Ovary (tissue), 9 donors: Measurements from ENCODE around the gene HIF1AN. TPM values are rescaled to one million over a fixed set of nuclear protein-coding genes. Genes with fewer than 3 reads are reported as not detected.

ENCODE experiments used
- DNase-seq, 5 donors: peaks; one replicate each; pipeline ENCODE4 v3.0.0-alpha.2; 2019 to 2020
- H3K27ac ChIP-seq, 2 donors: fragments of 200-600 bp; one replicate each; pipeline versions ENCODE4 v1.5.1 to v1.8.0; 2019 to 2022
- H3K27me3 ChIP-seq: fragments of 200-600 bp; one replicate; pipeline ENCODE4 v1.8.0; 2022
- H3K36me3 ChIP-seq: fragments of 200-600 bp; sonication (generic); one replicate; pipeline ENCODE4 v1.5.1; 2019
- H3K4me1 ChIP-seq: one replicate; pipeline ENCODE4 v1.8.1; 2013; ENCODE audit warnings: mild to moderate bottlenecking, moderate library complexity; ENCODE audit not compliant: insufficient read depth
- H3K4me3 ChIP-seq: fragments of 200-600 bp; sonication (generic); one replicate; pipeline ENCODE4 v1.5.1; 2017
- H3K9me3 ChIP-seq, 2 donors: fragments of 200-600 bp in 1 of 2; sonication (generic) in 1 of 2; one replicate each; pipeline versions ENCODE4 v1.5.1 to v1.8.1; 2013 to 2019; ENCODE audit warnings: mild to moderate bottlenecking in 1 of 2, moderate library complexity in 1 of 2
- EP300 ChIP-seq: sonication (generic); formaldehyde crosslinking; IDR thresholded peaks from one replicate; pipeline ENCODE4 v1.6.1; 2017; ENCODE audit warnings: antibody characterized with exemption
- POLR2A ChIP-seq: fragments of 450-650 bp; IDR thresholded peaks from one replicate; pipeline ENCODE4 v1.6.1; 2017; ENCODE audit warnings: antibody characterized with exemption, mild to moderate bottlenecking, moderate library complexity
- WGBS, 3 donors: extraction: QIAGEN DNeasy Blood & Tissue Kit in 1 of 3; methylation state at CpG; one replicate each; pipeline versions ENCODE4 v1.1.5 to v1.1.7; 2013 to 2017; 5-methylcytosine and 5-hydroxymethylcytosine counted together
- intact Hi-C, 4 donors: fragments of 100-400 bp; cut with DNase I; formaldehyde crosslinking; loops; one replicate each; pipeline versions ENCODE4 v1.11.0 to v1.15.1; 2022 to 2023
- polyA plus RNA-seq, 2 donors: library from polyadenylated mRNA; stranded (reverse); fragments of 200-250 nt in 1 of 2; fragments of 350-450 nt in 1 of 2; fragmentation: Illumina TruSeq in 1 of 2; extraction: RNeasy Lipid Tissue Mini Kit (QIAGEN cat#74804) in 1 of 2; gene quantifications; one replicate each; pipeline ENCODE4 v1.2.3, GENCODE V29; 2013 to 2014
- total RNA-seq, 7 donors: library from RNA; depleted of rRNA in 2 of 7; stranded (reverse); fragments of >200 nt in 2 of 7; fragmentation: NEBNext Ultra II Directional in 3 of 7; extraction: Animal tissue kit (Norgen Biotek cat#: 25700) in 3 of 7; gene quantifications; one replicate each; pipeline versions ENCODE4 v1.1.0 to v1.2.4, GENCODE V29; 2016 to 2023
- TF ChIP-seq, protein P1 (sequence below), 3 donors: fragments of 450-650 bp in 2 of 3; fragments of 200-600 bp in 1 of 3; IDR thresholded peaks; one replicate each; pipeline versions ENCODE4 v1.5.1 to v1.8.0; 2016 to 2022; ENCODE audit warnings: antibody characterized with exemption in 3 of 3, mild to moderate bottlenecking in 1 of 3
- donor health status: DM: no; HTN: no; CAD: no; lungs with moderate emphysema.
- donor health status: DM: no; HTN: no; CAD: no.
- donor health status: Bipolar disorder and iron deficiency.
- donor health status: DM: yes; HTN: yes; CAD: no.
- donor health status: DM: no; HTN: no; CAD: no.
- donor health status: DM: yes; HTN: yes; CAD: no.

HIF1AN gene
- total and polyA plus RNA-seq, 9 donors: 6.3 to 60.2 (median 40.1) TPM

DNA sequence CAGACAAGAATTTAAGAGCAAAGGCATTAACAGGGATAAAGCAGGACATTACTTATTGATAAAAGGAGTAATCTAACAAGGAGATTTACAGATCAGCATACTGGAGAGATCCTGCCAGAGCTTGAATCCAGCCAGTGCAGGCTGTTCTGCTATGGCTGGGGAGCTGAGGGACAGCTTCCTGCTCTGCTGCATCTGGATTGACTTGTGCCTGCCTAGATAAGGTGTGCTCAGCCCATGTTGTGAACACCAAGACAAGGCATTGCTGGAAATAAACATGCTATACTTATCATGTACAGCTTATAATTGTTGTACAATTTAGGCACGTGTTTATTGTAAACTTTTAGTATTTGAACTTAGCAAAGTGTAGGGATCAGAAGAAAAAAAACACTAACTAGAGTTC, 71.7 kb downstream of the HIF1AN start:
- Histone ChIP-seq H3K36me3 (no peaks in the 10 kb centered on the region), H3K27me3 (no peaks in the 10 kb centered on the region), H3K4me1 (no peaks in the 10 kb centered on the region), H3K4me3 (no peak overlapping the region), H3K27ac (no peak overlapping the region), H3K9me3 (no peaks in the 10 kb centered on the region)
- intact Hi-C loops: no loop called here
- DNase-seq: no peak
- 43 to 50% (median 48%) methylated on average over 1 of the region's 1 CpG for WGBS, 3 donors
- TF ChIP-seq POLR2A: no peak
- TF ChIP-seq, protein P1, sequence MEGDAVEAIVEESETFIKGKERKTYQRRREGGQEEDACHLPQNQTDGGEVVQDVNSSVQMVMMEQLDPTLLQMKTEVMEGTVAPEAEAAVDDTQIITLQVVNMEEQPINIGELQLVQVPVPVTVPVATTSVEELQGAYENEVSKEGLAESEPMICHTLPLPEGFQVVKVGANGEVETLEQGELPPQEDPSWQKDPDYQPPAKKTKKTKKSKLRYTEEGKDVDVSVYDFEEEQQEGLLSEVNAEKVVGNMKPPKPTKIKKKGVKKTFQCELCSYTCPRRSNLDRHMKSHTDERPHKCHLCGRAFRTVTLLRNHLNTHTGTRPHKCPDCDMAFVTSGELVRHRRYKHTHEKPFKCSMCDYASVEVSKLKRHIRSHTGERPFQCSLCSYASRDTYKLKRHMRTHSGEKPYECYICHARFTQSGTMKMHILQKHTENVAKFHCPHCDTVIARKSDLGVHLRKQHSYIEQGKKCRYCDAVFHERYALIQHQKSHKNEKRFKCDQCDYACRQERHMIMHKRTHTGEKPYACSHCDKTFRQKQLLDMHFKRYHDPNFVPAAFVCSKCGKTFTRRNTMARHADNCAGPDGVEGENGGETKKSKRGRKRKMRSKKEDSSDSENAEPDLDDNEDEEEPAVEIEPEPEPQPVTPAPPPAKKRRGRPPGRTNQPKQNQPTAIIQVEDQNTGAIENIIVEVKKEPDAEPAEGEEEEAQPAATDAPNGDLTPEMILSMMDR (IDR thresholded peaks at IDR 0.05): no peak
- TF ChIP-seq EP300: no peak

Other genes with a start within 250 kb of the HIF1AN start
- gene BLOC1S2, start 249.3 kb upstream of the HIF1AN start, total RNA-seq: 10 to 100 TPM; 14.4 to 34.4 (median 24.6) TPM
- 10 to 100 TPM; 22.5 to 24.7 TPM for gene BLOC1S2, start 249.3 kb upstream of the HIF1AN start, polyA plus RNA-seq
- gene PKD2L1, start 205.7 kb upstream of the HIF1AN start, total RNA-seq: 1 to 10 TPM in 1 of 7 donors, not detected in 6; 2.2 TPM
- gene PKD2L1, start 205.7 kb upstream of the HIF1AN start, polyA plus RNA-seq: 1 to 10 TPM in 1 of 2 donors, under 1 TPM in 1; 0.02 to 2.5 TPM
- gene SCD, start 188.7 kb upstream of the HIF1AN start, total RNA-seq: 100 to 1,000 TPM in 2 of 7 donors, 10 to 100 TPM in 5; 21.6 to 302 (median 72.7) TPM
- 100 to 1,000 TPM in 1 of 2 donors, 10 to 100 TPM in 1; 21.1 to 274 TPM for gene SCD, start 188.7 kb upstream of the HIF1AN start, polyA plus RNA-seq
- under 1 TPM in 3 of 7 donors, not detected in 4; 0.13 to 0.36 (median 0.34) TPM for gene WNT8B, start 72.9 kb upstream of the HIF1AN start, total RNA-seq
- gene WNT8B, start 72.9 kb upstream of the HIF1AN start, polyA plus RNA-seq: under 1 TPM in 1 of 2 donors, not detected in 1; 0.06 TPM
- 10 to 100 TPM in 4 of 7 donors, 1 to 10 TPM in 3; 6.6 to 14.1 (median 10.9) TPM for gene SEC31B, start 16.1 kb upstream of the HIF1AN start, total RNA-seq
- gene SEC31B, start 16.1 kb upstream of the HIF1AN start, polyA plus RNA-seq: 1 to 10 TPM; 6.1 to 8.1 TPM
- 100 to 1,000 TPM in 6 of 7 donors, 10 to 100 TPM in 1; 99.4 to 156 (median 150) TPM for gene NDUFB8, start 6.1 kb upstream of the HIF1AN start, total RNA-seq
- 100 to 1,000 TPM; 162 to 262 TPM for gene NDUFB8, start 6.1 kb upstream of the HIF1AN start, polyA plus RNA-seq
- gene PAX2, start 209.6 kb downstream of the HIF1AN start, total RNA-seq: 10 to 100 TPM in 1 of 7 donors, 1 to 10 TPM in 3, under 1 TPM in 1, not detected in 2; 0.92 to 10.8 (median 2.7) TPM
- under 1 TPM in 1 of 2 donors, not detected in 1; 0.04 TPM for gene PAX2, start 209.6 kb downstream of the HIF1AN start, polyA plus RNA-seq